K562 (cell line): ENCODE measurements around the gene C16orf90. TPM values are rescaled to one million over a fixed set of nuclear protein-coding genes. Genes with fewer than 3 reads are reported as not detected.

Experiments used
- ETS2 ChIP-seq: IDR thresholded peaks from 2 replicates; pipeline ENCODE4 v1.6.1; 2016; ENCODE audit warnings: borderline replicate concordance, missing genetic modification characterization, mild to moderate bottlenecking, moderate library complexity, missing compliant biosample characterization; ENCODE audit not compliant: poor library complexity, severe bottlenecking
- GTF2B ChIP-seq: IDR thresholded peaks from 2 replicates; pipeline ENCODE4 v1.6.1; 2011; ENCODE audit not compliant: insufficient read length; ENCODE audit errors: extremely low read depth
- HNRNPLL ChIP-seq: fragments of 200-400 bp; formaldehyde crosslinking; IDR thresholded peaks from 2 replicates; pipeline ENCODE4 v1.6.1; 2017; ENCODE audit warnings: low read length, low read depth, mild to moderate bottlenecking; ENCODE audit not compliant: poor library complexity, severe bottlenecking
- MCM5 ChIP-seq: fragments of 450-650 bp; IDR thresholded peaks from 2 replicates; pipeline ENCODE4 v1.6.1; 2016; ENCODE audit warnings: low read depth
- MGA ChIP-seq: fragments of 450-650 bp; IDR thresholded peaks from 2 replicates; pipeline ENCODE4 v1.6.1; 2016; ENCODE audit warnings: mild to moderate bottlenecking, moderate library complexity
- NELFE ChIP-seq: IDR thresholded peaks from 2 replicates; pipeline ENCODE4 v1.6.1; 2011; ENCODE audit warnings: mild to moderate bottlenecking; ENCODE audit not compliant: insufficient read depth, insufficient read length
- NEUROD1 ChIP-seq: fragments of 150-350 bp; IDR thresholded peaks from 2 replicates; pipeline ENCODE4 v1.6.1; 2014; ENCODE audit warnings: borderline replicate concordance, low read length, low read depth; ENCODE audit not compliant: partially characterized antibody
- NFATC3 ChIP-seq: fragments of 450-650 bp; IDR thresholded peaks from 2 replicates; pipeline ENCODE4 v1.6.1; 2017; ENCODE audit warnings: mild to moderate bottlenecking
- NFIC ChIP-seq: fragments of 450-650 bp; IDR thresholded peaks from 2 replicates; pipeline ENCODE4 v1.6.1; 2017; ENCODE audit warnings: mild to moderate bottlenecking, inconsistent platforms
- SAP30 ChIP-seq: fragments of 200-600 bp; sonication (generic); IDR thresholded peaks from 2 replicates; pipeline ENCODE4 v1.6.1; 2012; ENCODE audit warnings: borderline replicate concordance, low read depth, mild to moderate bottlenecking, moderate library complexity, low read length, control low read depth, inconsistent platforms; ENCODE audit not compliant: insufficient read depth, poor library complexity, severe bottlenecking
- ZNF644 ChIP-seq: fragments of 200-800 bp; sonication (Bioruptor generic); IDR thresholded peaks from 2 replicates; pipeline ENCODE4 v1.6.1; 2016; ENCODE audit warnings: low read depth, missing genetic modification characterization, missing compliant biosample characterization
- polyA plus RNA-seq, 8 experiments: library from polyadenylated mRNA; depleted of rRNA in 4 of 8; stranded (reverse) in 5 of 8; unstranded in 3 of 8; fragments of >200 nt; fragmentation: Nextera tagmentation in 2 of 8; fragmentation: Illumina TruSeq in 1 of 8; extraction: Ambion mirVana in 2 of 8; extraction: Trizol in 1 of 8; gene quantifications; 2 replicates each; pipeline versions ENCODE4 v1.2.1 to v1.2.3, GENCODE V29; 2011 to 2014; ENCODE audit warnings: inconsistent platforms in 1 of 8, missing spikeins in 1 of 8
- total RNA-seq, 7 experiments: library from RNA; depleted of rRNA in 6 of 7; stranded (reverse); fragments of >200 nt in 6 of 7; fragmentation: Illumina TruSeq in 2 of 7; extraction: Trizol in 2 of 7; gene quantifications; 2 replicates each; pipeline versions ENCODE4 v1.2.1 to v1.2.3, GENCODE V29; 2011 to 2021; ENCODE audit warnings: low replicate concordance in 1 of 7

C16orf90 gene
- total and polyA plus RNA-seq, 9 of the 15 experiments (the other 6 are each of a cell fraction or from before 2014, with no cell fraction given) = not detected

GRCh38 chr16:3457434-3458252 lies 37.6 kb downstream of the C16orf90 start (continued):
- TF ChIP-seq SAP30 (peak; percentile 25), NFATC3 (no peak), HNRNPLL (no peak), MCM5 (no peak), MGA (peak; percentile 95), ZNF644 (tag) (no peak), GTF2B (no peak), NEUROD1 (peak; percentile 27), NELFE (no peak), ETS2 (tag) (no peak), NFIC (peak; percentile 14; the same call in 1 of the 2 replicates)
